Measurements from ENCODE around the gene OR10D3. TPM values are rescaled to one million over a fixed set of nuclear protein-coding genes. Genes with fewer than 3 reads are reported as not detected.

OR10D3 gene
- total and polyA plus RNA-seq, 2 of the 8 experiments (the other 6 are each of a cell fraction or from before 2014, with no cell fraction given), result not detected

- TF ChIP-seq HDAC2 (IDR thresholded peaks at IDR 0.05; ENCODE audit: borderline replicate concordance in 1 of 2, low read depth in 2 of 2, low read length in 2 of 2), result no peak
- no peak for TF ChIP-seq SIX5 (IDR thresholded peaks at IDR 0.05; ENCODE audit: low read depth, low read length)
- no peak for TF ChIP-seq RAD21 (IDR thresholded peaks at IDR 0.05 in 1 of 2, conservative IDR thresholded peaks at IDR 0.05 in 1 of 2; ENCODE audit: low read depth in 2 of 2, low read length in 2 of 2)
- TF ChIP-seq RBBP5 (IDR thresholded peaks at IDR 0.05; ENCODE audit: borderline replicate concordance, low read depth, low read length), result no peak
Measured at GRCh38 chr11:124202951-124203350, 19.8 kb downstream of the OR10D3 start (continued).
